Measurements from ENCODE around the gene TESMIN.

DNA sequence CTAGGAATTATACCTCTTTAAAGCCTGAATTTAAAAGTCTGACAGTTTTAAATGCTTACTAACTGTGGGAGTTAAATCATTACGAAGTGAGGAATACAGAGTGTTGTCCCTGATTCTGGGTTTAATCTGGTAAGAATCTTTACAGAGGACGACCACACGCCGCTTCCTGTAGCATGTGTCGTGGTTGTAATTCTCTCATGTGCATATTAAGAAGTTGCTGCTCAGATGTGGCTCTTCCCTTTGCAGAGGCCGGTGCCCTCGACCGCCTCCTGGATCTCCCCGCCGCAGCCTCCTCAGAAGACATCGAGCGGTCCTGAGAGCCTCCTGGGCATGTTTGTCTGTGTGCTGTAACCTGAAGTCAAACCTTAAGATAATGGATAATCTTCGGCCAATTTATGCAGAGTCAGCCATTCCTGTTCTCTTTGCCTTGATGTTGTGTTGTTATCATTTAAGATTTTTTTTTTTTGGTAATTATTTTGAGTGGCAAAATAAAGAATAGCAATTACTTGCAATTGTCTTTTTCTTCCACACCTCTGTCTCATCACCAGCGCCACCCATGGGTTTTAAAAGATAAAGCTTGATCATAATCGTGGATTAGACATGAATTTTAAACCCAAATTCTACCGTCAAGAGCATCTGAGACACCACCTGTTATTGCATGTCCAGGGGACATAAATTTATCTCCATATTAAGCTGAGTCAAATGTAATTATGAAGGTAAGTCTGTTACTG lies 60.5 kb downstream of the TESMIN start:
- TF ChIP-seq, protein P1, sequence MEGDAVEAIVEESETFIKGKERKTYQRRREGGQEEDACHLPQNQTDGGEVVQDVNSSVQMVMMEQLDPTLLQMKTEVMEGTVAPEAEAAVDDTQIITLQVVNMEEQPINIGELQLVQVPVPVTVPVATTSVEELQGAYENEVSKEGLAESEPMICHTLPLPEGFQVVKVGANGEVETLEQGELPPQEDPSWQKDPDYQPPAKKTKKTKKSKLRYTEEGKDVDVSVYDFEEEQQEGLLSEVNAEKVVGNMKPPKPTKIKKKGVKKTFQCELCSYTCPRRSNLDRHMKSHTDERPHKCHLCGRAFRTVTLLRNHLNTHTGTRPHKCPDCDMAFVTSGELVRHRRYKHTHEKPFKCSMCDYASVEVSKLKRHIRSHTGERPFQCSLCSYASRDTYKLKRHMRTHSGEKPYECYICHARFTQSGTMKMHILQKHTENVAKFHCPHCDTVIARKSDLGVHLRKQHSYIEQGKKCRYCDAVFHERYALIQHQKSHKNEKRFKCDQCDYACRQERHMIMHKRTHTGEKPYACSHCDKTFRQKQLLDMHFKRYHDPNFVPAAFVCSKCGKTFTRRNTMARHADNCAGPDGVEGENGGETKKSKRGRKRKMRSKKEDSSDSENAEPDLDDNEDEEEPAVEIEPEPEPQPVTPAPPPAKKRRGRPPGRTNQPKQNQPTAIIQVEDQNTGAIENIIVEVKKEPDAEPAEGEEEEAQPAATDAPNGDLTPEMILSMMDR (IDR thresholded peaks at IDR 0.05): no peak
- no peak for TF ChIP-seq POLR2A (IDR thresholded peaks at IDR 0.05)
